K562 (cell line): ENCODE results near the gene FAM219B. TPM values are rescaled to one million over a fixed set of nuclear protein-coding genes. Genes with fewer than 3 reads are reported as not detected.
A peak's percentile ranks its signal among the peaks of the same experiment; 100 is the strongest.

Experiments
- MGA ChIP-seq: fragments of 450-650 bp; IDR thresholded peaks from 2 replicates; pipeline ENCODE4 v1.6.1; 2016; ENCODE audit warnings: mild to moderate bottlenecking, moderate library complexity
- NELFE ChIP-seq: IDR thresholded peaks from 2 replicates; pipeline ENCODE4 v1.6.1; 2011; ENCODE audit warnings: mild to moderate bottlenecking; ENCODE audit not compliant: insufficient read depth, insufficient read length
- SAP30 ChIP-seq: fragments of 200-600 bp; sonication (generic); IDR thresholded peaks from 2 replicates; pipeline ENCODE4 v1.6.1; 2012; ENCODE audit warnings: borderline replicate concordance, low read depth, mild to moderate bottlenecking, moderate library complexity, low read length, control low read depth, inconsistent platforms; ENCODE audit not compliant: insufficient read depth, poor library complexity, severe bottlenecking
- XRCC5 ChIP-seq: fragments of 200-400 bp; formaldehyde crosslinking; IDR thresholded peaks from 2 replicates; pipeline ENCODE4 v1.6.1; 2017; ENCODE audit warnings: low read depth, mild to moderate bottlenecking, low read length
- ZBTB40 ChIP-seq, 2 experiments: fragments of 450-650 bp in 1 of 2; sonication (generic) in 1 of 2; formaldehyde crosslinking in 1 of 2; IDR thresholded peaks; 2 replicates each; pipeline versions ENCODE4 v1.7.1 to v1.9.0; 2016 to 2022; ENCODE audit warnings: inconsistent platforms in 1 of 2, mild to moderate bottlenecking in 1 of 2, missing genetic modification reagents in 1 of 2
- polyA plus RNA-seq, 8 experiments: library from polyadenylated mRNA; depleted of rRNA in 4 of 8; stranded (reverse) in 5 of 8; unstranded in 3 of 8; fragments of >200 nt; fragmentation: Nextera tagmentation in 2 of 8; fragmentation: Illumina TruSeq in 1 of 8; extraction: Ambion mirVana in 2 of 8; extraction: Trizol in 1 of 8; gene quantifications; 2 replicates each; pipeline versions ENCODE4 v1.2.1 to v1.2.3, GENCODE V29; 2011 to 2014; ENCODE audit warnings: inconsistent platforms in 1 of 8, missing spikeins in 1 of 8
- total RNA-seq, 7 experiments: library from RNA; depleted of rRNA in 6 of 7; stranded (reverse); fragments of >200 nt in 6 of 7; fragmentation: Illumina TruSeq in 2 of 7; extraction: Trizol in 2 of 7; gene quantifications; 2 replicates each; pipeline versions ENCODE4 v1.2.1 to v1.2.3, GENCODE V29; 2011 to 2021; ENCODE audit warnings: low replicate concordance in 1 of 7

Gene FAM219B
- total and polyA plus RNA-seq, 9 of the 15 experiments (the other 6 are each of a cell fraction or from before 2014, with no cell fraction given) = 6.8 to 50.4 (median 29.4) TPM

GRCh38 chr15:74937272-74937589, 30.6 kb upstream of the FAM219B start (continued):
- TF ChIP-seq MGA (0 out of 2 replicates have a peak, but pooled peaks have one; percentile 42), SAP30 (peak; percentile 57), ZBTB40 (IDR thresholded peaks at IDR 0.05) (0 out of 2 replicates have a peak, but pooled peaks have one; percentile 35), ZBTB40 (CRISPR knock-in tag; IDR thresholded peaks at IDR 0.05) (no peak), XRCC5 (0 out of 2 replicates have a peak, but pooled peaks have one; percentile 5), NELFE (no peak)
